ENCODE data around the gene LCE1E. TPM values are rescaled to one million over a fixed set of nuclear protein-coding genes. Genes with fewer than 3 reads are reported as not detected.

Gene LCE1E, protein sequence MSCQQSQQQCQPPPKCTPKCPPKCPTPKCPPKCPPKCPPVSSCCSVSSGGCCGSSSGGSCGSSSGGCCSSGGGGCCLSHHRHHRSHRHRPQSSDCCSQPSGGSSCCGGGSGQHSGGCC
- total RNA-seq (2021; ENCODE audit: unreplicated experiment) (not detected), Bru-seq, nascent RNA (not detected), BruChase-seq, experiment 1, labeled RNA remaining after a 2-hour chase (not detected), BruChase-seq, experiment 2, labeled RNA remaining after a 6-hour chase (not detected)
- polyA plus RNA-seq (2012; ENCODE audit: insufficient read length), result not detected
- long read RNA-seq, result 0 reads

DNA sequence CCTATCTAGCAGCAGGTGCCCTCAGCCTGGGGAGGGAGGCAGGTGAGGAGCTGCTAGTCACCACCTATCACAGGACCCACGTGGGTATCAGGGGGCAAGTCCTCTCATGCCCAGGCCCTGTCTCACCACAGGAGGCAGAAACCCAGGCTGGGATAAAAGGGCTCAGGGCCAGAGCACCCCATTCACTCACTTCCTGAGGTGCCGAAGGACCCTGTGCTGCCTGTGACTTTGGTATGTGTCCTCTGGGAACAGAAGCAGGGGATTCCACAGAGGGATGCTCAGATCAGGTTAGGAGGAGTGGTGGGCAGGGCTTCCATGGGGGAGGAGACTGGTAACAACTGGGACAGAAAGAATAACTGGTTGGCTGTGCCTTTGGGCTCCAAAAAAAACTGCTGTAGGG is at the start of gene LCE1E:
LCE1E (plus strand) TSS at position 181 of the 400 bp plus-strand sequence. CDS start 1,043 bp downstream, outside the sequence.
- ChIA-PET POLR2A (interaction anchor here (0.6 kb wide), 1 partner anchor 30 kb away, joined by 3 read pairs; no protein-coding TSS in a partner anchor), CTCF (no interaction called here)
- Histone ChIP-seq H3K9me3 (ENCODE audit: control insufficient read depth, insufficient read depth, low read depth, low read length) (no peaks in the 10 kb centered on the region), H3K4me3 (ENCODE audit: low read depth in 2 of 2, low read length in 2 of 2) (no peak within 1 kb of the TSS), H3K36me3 (ENCODE audit: control insufficient read depth, insufficient read depth, low read length) (no peaks in the 10 kb centered on the region), H3K27me3 (ENCODE audit: control insufficient read depth, insufficient read depth, low read length) (peaks cover 8% of the 10 kb centered on the region), H3K27ac (ENCODE audit: low read length) (no peak within 1 kb of the TSS), H3K4me1 (ENCODE audit: control insufficient read depth, insufficient read depth, low read length) (no peaks in the 10 kb centered on the region)
- TF ChIP-seq TCF7L2 (IDR thresholded peaks at IDR 0.05; ENCODE audit: low read depth, low read length) (no peak), SIN3A (IDR thresholded peaks at IDR 0.05; ENCODE audit: borderline replicate concordance, insufficient read depth, low read depth, low read length) (no peak), POLR2AphosphoS5 (IDR thresholded peaks at IDR 0.05; ENCODE audit: low read depth, low read length) (no peak)
- TF ChIP-seq, protein P1, sequence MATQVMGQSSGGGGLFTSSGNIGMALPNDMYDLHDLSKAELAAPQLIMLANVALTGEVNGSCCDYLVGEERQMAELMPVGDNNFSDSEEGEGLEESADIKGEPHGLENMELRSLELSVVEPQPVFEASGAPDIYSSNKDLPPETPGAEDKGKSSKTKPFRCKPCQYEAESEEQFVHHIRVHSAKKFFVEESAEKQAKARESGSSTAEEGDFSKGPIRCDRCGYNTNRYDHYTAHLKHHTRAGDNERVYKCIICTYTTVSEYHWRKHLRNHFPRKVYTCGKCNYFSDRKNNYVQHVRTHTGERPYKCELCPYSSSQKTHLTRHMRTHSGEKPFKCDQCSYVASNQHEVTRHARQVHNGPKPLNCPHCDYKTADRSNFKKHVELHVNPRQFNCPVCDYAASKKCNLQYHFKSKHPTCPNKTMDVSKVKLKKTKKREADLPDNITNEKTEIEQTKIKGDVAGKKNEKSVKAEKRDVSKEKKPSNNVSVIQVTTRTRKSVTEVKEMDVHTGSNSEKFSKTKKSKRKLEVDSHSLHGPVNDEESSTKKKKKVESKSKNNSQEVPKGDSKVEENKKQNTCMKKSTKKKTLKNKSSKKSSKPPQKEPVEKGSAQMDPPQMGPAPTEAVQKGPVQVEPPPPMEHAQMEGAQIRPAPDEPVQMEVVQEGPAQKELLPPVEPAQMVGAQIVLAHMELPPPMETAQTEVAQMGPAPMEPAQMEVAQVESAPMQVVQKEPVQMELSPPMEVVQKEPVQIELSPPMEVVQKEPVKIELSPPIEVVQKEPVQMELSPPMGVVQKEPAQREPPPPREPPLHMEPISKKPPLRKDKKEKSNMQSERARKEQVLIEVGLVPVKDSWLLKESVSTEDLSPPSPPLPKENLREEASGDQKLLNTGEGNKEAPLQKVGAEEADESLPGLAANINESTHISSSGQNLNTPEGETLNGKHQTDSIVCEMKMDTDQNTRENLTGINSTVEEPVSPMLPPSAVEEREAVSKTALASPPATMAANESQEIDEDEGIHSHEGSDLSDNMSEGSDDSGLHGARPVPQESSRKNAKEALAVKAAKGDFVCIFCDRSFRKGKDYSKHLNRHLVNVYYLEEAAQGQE (IDR thresholded peaks at IDR 0.05; ENCODE audit: insufficient read depth in 1 of 2, low read depth in 2 of 2, low read length in 1 of 2), result no peak
- TF ChIP-seq, protein P2, sequence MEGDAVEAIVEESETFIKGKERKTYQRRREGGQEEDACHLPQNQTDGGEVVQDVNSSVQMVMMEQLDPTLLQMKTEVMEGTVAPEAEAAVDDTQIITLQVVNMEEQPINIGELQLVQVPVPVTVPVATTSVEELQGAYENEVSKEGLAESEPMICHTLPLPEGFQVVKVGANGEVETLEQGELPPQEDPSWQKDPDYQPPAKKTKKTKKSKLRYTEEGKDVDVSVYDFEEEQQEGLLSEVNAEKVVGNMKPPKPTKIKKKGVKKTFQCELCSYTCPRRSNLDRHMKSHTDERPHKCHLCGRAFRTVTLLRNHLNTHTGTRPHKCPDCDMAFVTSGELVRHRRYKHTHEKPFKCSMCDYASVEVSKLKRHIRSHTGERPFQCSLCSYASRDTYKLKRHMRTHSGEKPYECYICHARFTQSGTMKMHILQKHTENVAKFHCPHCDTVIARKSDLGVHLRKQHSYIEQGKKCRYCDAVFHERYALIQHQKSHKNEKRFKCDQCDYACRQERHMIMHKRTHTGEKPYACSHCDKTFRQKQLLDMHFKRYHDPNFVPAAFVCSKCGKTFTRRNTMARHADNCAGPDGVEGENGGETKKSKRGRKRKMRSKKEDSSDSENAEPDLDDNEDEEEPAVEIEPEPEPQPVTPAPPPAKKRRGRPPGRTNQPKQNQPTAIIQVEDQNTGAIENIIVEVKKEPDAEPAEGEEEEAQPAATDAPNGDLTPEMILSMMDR (IDR thresholded peaks at IDR 0.05), result no peak
- DNase-seq (ENCODE audit: low read depth, low spot score), result no peak
- intact Hi-C loops (cut with micrococcal nuclease; ENCODE audit: unreplicated experiment) (no loop called here), in situ Hi-C loops (cut with HindIII; ENCODE audit: low pct_unique_long_range_greater_than_20kb, low sequenced_read_pairs) (no loop called here)
- no TSS peak for BruUV-seq (replicated peaks)
- ATAC-seq, result no peak

DNA sequence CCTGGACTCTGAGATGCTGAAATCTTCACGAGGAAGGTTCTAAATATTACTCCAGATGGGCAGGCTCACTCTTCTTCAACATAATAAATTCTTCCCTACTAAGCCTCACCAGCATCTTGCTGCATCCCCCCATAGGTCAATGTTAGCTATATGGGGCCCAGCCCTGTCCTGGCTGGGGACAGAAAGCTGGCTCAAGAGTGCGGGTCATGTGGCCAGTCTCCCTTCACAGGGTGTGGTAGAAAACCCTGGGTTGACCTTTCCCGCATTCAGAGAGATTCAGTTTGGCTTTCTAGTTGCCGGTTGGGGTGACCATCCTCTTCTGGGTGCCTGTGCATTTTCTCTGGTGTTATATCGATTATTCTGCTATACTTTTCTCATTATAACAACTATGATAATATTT is 48.1 kb upstream of the LCE1E start:
- intact Hi-C loops (cut with micrococcal nuclease; ENCODE audit: unreplicated experiment) (no loop called here), in situ Hi-C loops (cut with HindIII; ENCODE audit: low pct_unique_long_range_greater_than_20kb, low sequenced_read_pairs) (no loop called here)
- ChIA-PET CTCF (no interaction called here), POLR2A (no interaction called here)
- H3K36me3 ChIP-seq (ENCODE audit: control insufficient read depth, insufficient read depth, low read length), result no peaks in the 10 kb centered on the region
- DNase-seq (ENCODE audit: low read depth, low spot score) (no peak), ATAC-seq (no peak)
- no TSS peak for BruUV-seq (replicated peaks)
- H3K4me1 ChIP-seq (ENCODE audit: control insufficient read depth, insufficient read depth, low read length), result no peaks in the 10 kb centered on the region
- no peaks in the 10 kb centered on the region; the same call in 1 of the 2 replicates for H3K27me3 ChIP-seq (ENCODE audit: control insufficient read depth, insufficient read depth, low read length)
- no peaks in the 10 kb centered on the region for H3K9me3 ChIP-seq (ENCODE audit: control insufficient read depth, insufficient read depth, low read depth, low read length)
- H3K27ac ChIP-seq (ENCODE audit: low read length), result no peak overlapping the region
- TF ChIP-seq, protein P1 (IDR thresholded peaks at IDR 0.05; ENCODE audit: insufficient read depth in 1 of 2, low read depth in 2 of 2, low read length in 1 of 2), result no peak
- TF ChIP-seq TCF7L2 (IDR thresholded peaks at IDR 0.05; ENCODE audit: low read depth, low read length) (no peak), POLR2AphosphoS5 (IDR thresholded peaks at IDR 0.05; ENCODE audit: low read depth, low read length) (no peak)
- no peak overlapping the region for H3K4me3 ChIP-seq (ENCODE audit: low read depth in 2 of 2, low read length in 2 of 2)

Measured in Panc1 (cell line).